ENCODE measurements around the gene FNIP1. TPM values are rescaled to one million over a fixed set of nuclear protein-coding genes. Genes with fewer than 3 reads are reported as not detected.

Gene FNIP1
- total RNA-seq, 3 donors from 2014 or later (not counting 1 experiment from before 2014, with no cell fraction given): 49.6 to 54.6 (median 50.8) TPM

DNA sequence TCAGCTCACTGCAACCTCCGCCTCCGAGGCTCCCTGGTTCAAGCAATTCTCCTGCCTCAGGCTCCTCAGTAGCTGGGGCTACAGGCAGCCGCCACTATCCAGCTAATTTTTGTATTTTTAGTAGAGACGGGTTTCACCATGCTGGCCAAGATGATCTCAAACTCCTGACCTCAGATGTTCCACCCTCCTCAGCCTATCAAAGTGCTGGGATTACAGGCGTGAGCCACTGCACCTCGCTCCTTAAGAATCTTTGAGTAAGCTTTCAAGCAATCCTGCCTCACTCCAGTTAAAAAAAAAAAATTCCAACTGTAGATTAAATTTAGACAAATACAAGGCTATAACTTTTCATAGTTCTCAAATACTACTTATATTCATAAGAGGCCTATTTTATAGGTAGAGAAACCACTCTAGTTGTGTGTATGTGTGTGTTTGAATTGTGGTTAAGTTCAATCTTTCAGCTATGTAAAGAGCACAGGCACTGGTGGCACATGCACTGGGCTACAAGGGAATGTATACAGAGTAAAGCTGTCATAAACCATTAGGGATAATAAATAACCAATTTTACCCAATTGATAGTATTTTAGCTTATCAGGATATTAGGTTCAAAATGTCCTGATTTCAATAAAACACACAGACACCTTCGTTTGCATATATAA is 111.2 kb downstream of the FNIP1 start:
- intact Hi-C loops (cut with micrococcal nuclease): no loop called here
- TF ChIP-seq, protein P1, sequence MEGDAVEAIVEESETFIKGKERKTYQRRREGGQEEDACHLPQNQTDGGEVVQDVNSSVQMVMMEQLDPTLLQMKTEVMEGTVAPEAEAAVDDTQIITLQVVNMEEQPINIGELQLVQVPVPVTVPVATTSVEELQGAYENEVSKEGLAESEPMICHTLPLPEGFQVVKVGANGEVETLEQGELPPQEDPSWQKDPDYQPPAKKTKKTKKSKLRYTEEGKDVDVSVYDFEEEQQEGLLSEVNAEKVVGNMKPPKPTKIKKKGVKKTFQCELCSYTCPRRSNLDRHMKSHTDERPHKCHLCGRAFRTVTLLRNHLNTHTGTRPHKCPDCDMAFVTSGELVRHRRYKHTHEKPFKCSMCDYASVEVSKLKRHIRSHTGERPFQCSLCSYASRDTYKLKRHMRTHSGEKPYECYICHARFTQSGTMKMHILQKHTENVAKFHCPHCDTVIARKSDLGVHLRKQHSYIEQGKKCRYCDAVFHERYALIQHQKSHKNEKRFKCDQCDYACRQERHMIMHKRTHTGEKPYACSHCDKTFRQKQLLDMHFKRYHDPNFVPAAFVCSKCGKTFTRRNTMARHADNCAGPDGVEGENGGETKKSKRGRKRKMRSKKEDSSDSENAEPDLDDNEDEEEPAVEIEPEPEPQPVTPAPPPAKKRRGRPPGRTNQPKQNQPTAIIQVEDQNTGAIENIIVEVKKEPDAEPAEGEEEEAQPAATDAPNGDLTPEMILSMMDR (IDR thresholded peaks at IDR 0.05): no peak
- Mint-ChIP-seq H3K9me3 (peaks cover 2 to 3% of the 10 kb centered on the region in 2 donors), H3K27ac (no peak overlapping the region), H3K36me3 (peaks cover 20% of the 10 kb centered on the region), H3K27me3 (ENCODE audit: low read depth in 2 of 2) (no peaks in the 10 kb centered on the region), H3K4me1 (peaks cover 0 to 5% of the 10 kb centered on the region in 2 donors), H3K4me3 (no peak overlapping the region)
- H3K36me3 ChIP-seq (ENCODE audit: control insufficient read depth, insufficient read depth, low read length): peaks cover 3% of the 10 kb centered on the region
- ATAC-seq (no peak), DNase-seq (no peak)
- 98% methylated on average over 7 of the region's 7 CpGs for WGBS (ENCODE audit: insufficient coverage)
- H3K4me1 ChIP-seq (ENCODE audit: control insufficient read depth, insufficient read depth, low read length): no peaks in the 10 kb centered on the region
- H3K27me3 ChIP-seq (ENCODE audit: control insufficient read depth, insufficient read depth, low read length): no peaks in the 10 kb centered on the region
- no peak overlapping the region for H3K27ac ChIP-seq (ENCODE audit: low read length)
- H3K4me3 ChIP-seq (ENCODE audit: low read length): no peak overlapping the region
- no peaks in the 10 kb centered on the region for H3K9me3 ChIP-seq (ENCODE audit: control insufficient read depth, insufficient read depth, low read length)

DNA sequence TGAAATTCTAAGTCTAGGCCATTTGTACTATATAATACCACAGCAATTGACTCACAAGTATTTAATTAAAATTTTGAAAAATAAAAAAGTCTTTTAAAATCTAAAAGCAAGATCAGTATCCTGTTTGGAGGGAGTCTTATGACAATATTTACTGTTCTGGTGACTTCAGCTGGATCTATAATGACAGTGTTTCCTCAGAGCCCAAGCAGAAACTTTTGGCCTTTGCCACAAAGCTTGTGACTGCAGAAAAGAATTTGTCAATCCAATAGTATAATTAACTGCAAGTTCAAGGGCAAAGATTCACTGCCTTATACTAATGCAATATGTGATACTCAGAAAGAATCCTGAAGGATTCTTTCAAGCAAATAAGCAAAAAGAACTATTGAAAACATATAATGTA is 112.2 kb downstream of the FNIP1 start:
- no peaks in the 10 kb centered on the region for H3K27me3 ChIP-seq (ENCODE audit: control insufficient read depth, insufficient read depth, low read length)
- no peak overlapping the region for H3K4me3 Mint-ChIP-seq
- no peaks in the 10 kb centered on the region for H3K4me1 ChIP-seq (ENCODE audit: control insufficient read depth, insufficient read depth, low read length)
- H3K27ac Mint-ChIP-seq: no peak overlapping the region
- H3K27ac ChIP-seq (ENCODE audit: low read length): no peak overlapping the region
- H3K36me3 ChIP-seq (ENCODE audit: control insufficient read depth, insufficient read depth, low read length): peaks cover 5% of the 10 kb centered on the region
- intact Hi-C loops (cut with micrococcal nuclease): no loop called here
- H3K9me3 Mint-ChIP-seq: peaks cover 0 to 3% of the 10 kb centered on the region in 2 donors
- TF ChIP-seq, protein P1 (IDR thresholded peaks at IDR 0.05): no peak
- peaks cover 7 to 10% of the 10 kb centered on the region in 2 donors for H3K4me1 Mint-ChIP-seq
- DNase-seq (no peak), ATAC-seq (no peak)
- no peaks in the 10 kb centered on the region for H3K9me3 ChIP-seq (ENCODE audit: control insufficient read depth, insufficient read depth, low read length)
- peaks cover 14% of the 10 kb centered on the region for H3K36me3 Mint-ChIP-seq
- H3K27me3 Mint-ChIP-seq (ENCODE audit: low read depth in 2 of 2): no peaks in the 10 kb centered on the region
- H3K4me3 ChIP-seq (ENCODE audit: low read length): no peak overlapping the region

DNA sequence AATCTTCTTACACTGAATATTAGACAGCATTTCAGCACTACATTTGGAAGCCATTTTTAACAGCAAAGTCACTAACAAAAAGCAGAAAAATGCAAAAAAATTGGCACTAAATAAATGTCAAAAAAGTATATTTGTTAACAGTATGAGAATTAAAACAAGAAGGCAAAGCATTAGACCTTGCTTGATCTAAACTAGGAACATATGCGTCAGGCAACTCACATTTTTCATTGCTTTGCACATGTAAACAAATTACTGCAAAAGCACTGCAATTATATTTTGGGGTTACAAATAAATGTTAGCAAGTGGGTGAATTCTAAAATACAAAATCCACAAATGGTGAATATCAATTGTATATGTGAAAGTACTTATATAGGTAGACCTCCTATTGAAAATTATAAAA is 112.8 kb downstream of the FNIP1 start:
- no peaks in the 10 kb centered on the region for H3K27me3 Mint-ChIP-seq (ENCODE audit: low read depth in 2 of 2)
- H3K27me3 ChIP-seq (ENCODE audit: control insufficient read depth, insufficient read depth, low read length): no peaks in the 10 kb centered on the region
- no peaks in the 10 kb centered on the region for H3K4me1 ChIP-seq (ENCODE audit: control insufficient read depth, insufficient read depth, low read length)
- no peak overlapping the region for H3K4me3 Mint-ChIP-seq
- H3K27ac Mint-ChIP-seq: no peak overlapping the region
- intact Hi-C loops (cut with micrococcal nuclease): no loop called here
- ATAC-seq: no peak
- no peaks in the 10 kb centered on the region for H3K9me3 Mint-ChIP-seq
- H3K36me3 Mint-ChIP-seq: peaks cover 8% of the 10 kb centered on the region
- H3K4me1 Mint-ChIP-seq: peaks cover 7 to 10% of the 10 kb centered on the region in 2 donors
- no peak for DNase-seq
- H3K36me3 ChIP-seq (ENCODE audit: control insufficient read depth, insufficient read depth, low read length): peaks cover 9% of the 10 kb centered on the region
- no peak overlapping the region for H3K27ac ChIP-seq (ENCODE audit: low read length)
- no peaks in the 10 kb centered on the region for H3K9me3 ChIP-seq (ENCODE audit: control insufficient read depth, insufficient read depth, low read length)
- TF ChIP-seq, protein P1 (IDR thresholded peaks at IDR 0.05): no peak
- WGBS (ENCODE audit: insufficient coverage): no CpG with 5 or more reads among the region's 1 CpG
- no peak overlapping the region for H3K4me3 ChIP-seq (ENCODE audit: low read length)

DNA sequence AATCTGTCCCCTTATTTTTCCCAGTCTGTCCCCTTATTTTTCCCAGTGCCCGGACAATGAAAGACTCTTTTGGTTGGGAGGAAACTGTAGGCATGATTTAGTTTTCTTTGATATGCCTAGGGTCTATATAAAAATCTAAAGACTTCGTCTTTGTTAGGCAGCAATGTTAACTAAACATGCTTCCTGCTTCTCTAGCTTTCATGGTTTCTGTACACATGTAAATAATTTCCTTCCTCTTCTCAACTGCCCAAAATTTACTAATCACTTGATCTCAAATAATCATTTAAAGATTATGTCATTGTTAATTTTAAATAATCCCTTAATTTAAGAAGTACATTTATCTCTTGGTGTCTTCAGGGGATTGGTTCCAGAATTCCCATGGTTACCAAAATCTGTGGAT is 114.0 kb downstream of the FNIP1 start:
- Histone ChIP-seq H3K4me1 (ENCODE audit: control insufficient read depth, insufficient read depth, low read length) (no peaks in the 10 kb centered on the region), H3K4me3 (ENCODE audit: low read length) (no peak overlapping the region), H3K9me3 (ENCODE audit: control insufficient read depth, insufficient read depth, low read length) (no peaks in the 10 kb centered on the region), H3K36me3 (ENCODE audit: control insufficient read depth, insufficient read depth, low read length) (peaks cover 16% of the 10 kb centered on the region), H3K27me3 (ENCODE audit: control insufficient read depth, insufficient read depth, low read length) (no peaks in the 10 kb centered on the region), H3K27ac (ENCODE audit: low read length) (no peak overlapping the region)
- intact Hi-C loops (cut with micrococcal nuclease): no loop called here
- no peak for DNase-seq
- no peak overlapping the region for H3K4me3 Mint-ChIP-seq
- H3K9me3 Mint-ChIP-seq: no peaks in the 10 kb centered on the region
- H3K4me1 Mint-ChIP-seq: peaks cover 7 to 10% of the 10 kb centered on the region in 2 donors
- WGBS (ENCODE audit: insufficient coverage): 51% methylated on average over 2 of the region's 2 CpGs
- no peaks in the 10 kb centered on the region for H3K27me3 Mint-ChIP-seq (ENCODE audit: low read depth in 2 of 2)
- H3K27ac Mint-ChIP-seq: no peak overlapping the region
- H3K36me3 Mint-ChIP-seq: no peaks in the 10 kb centered on the region
- TF ChIP-seq, protein P1 (IDR thresholded peaks at IDR 0.05): no peak
- no peak for ATAC-seq

All from natural killer cell (primary cell).